ENCODE results near the gene CERK. TPM values are rescaled to one million over a fixed set of nuclear protein-coding genes. Genes with fewer than 3 reads are reported as not detected.
A peak's percentile ranks its signal among the peaks of the same experiment; 100 is the strongest.

The CERK gene
- total and polyA plus RNA-seq, 2 of the 13 experiments (the other 11 are each of a cell fraction or from before 2014, with no cell fraction given), result 40.3 to 41.9 TPM

- TF ChIP-seq NR0B2 (CRISPR knock-in tag; IDR thresholded peaks at IDR 0.05), result peak; percentile 75; the same call in 1 of the 2 replicates
- TF ChIP-seq KLF16 (CRISPR knock-in tag; IDR thresholded peaks at IDR 0.05), result peak in 1 of 2 experiments; percentile 68; a peak in 1 of 4 replicates
- TF ChIP-seq ZNF34 (CRISPR knock-in tag; IDR thresholded peaks at IDR 0.05; ENCODE audit: borderline replicate concordance), result peak; percentile 95
- peak; percentile 98 for TF ChIP-seq TEAD3 (CRISPR knock-in tag; optimal IDR thresholded peaks at IDR 0.05; ENCODE audit: borderline replicate concordance)
- no peak for TF ChIP-seq EEA1 (CRISPR knock-in tag; IDR thresholded peaks at IDR 0.05; ENCODE audit: borderline replicate concordance)
- TF ChIP-seq ZFAT (CRISPR knock-in tag; conservative IDR thresholded peaks at IDR 0.05), result no peak
- peak; percentile 96 for TF ChIP-seq BHLHE40 (IDR thresholded peaks at IDR 0.05; ENCODE audit: low read length)
- TF ChIP-seq, protein P1, sequence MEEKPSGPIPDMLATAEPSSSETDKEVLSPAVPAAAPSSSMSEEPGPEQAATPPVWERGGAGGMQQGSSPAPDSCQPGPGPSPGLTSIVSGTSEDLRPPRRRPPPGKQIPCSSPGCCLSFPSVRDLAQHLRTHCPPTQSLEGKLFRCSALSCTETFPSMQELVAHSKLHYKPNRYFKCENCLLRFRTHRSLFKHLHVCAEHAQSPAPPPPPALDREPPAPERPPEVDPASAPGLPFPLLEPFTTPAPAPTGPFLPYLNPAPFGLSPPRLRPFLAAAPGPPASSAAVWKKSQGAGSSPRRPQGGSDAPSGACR (CRISPR knock-in tag; IDR thresholded peaks at IDR 0.05), result peak; percentile 84; the same call in 1 of the 2 replicates
- no peak for TF ChIP-seq ZNF777 (CRISPR knock-in tag; IDR thresholded peaks at IDR 0.05)
- TF ChIP-seq SIX4 (CRISPR knock-in tag; IDR thresholded peaks at IDR 0.05), result no peak
- TF ChIP-seq ZNF282 (IDR thresholded peaks at IDR 0.05; ENCODE audit: partially characterized antibody), result no peak
- TF ChIP-seq NR2F1 (CRISPR knock-in tag; IDR thresholded peaks at IDR 0.05), result peak; percentile 73 to 87
- TF ChIP-seq ZBTB8A (CRISPR knock-in tag; IDR thresholded peaks at IDR 0.05; ENCODE audit: borderline replicate concordance, low read depth), result no peak; the same call in 1 of the 2 replicates
- TF ChIP-seq GLI4 (CRISPR knock-in tag; IDR thresholded peaks at IDR 0.05; ENCODE audit: borderline replicate concordance), result peak; percentile 55; the same call in 1 of the 2 replicates
- TF ChIP-seq HHEX (CRISPR knock-in tag; IDR thresholded peaks at IDR 0.05), result peak; percentile 42
- no peak for TF ChIP-seq FIP1L1 (IDR thresholded peaks at IDR 0.05; ENCODE audit: borderline replicate concordance, insufficient read depth, low read depth, low read length)
- no peak for TF ChIP-seq PRPF4 (IDR thresholded peaks at IDR 0.05; ENCODE audit: low read depth, low read length, poor library complexity, severe bottlenecking)
- TF ChIP-seq TGIF2 (CRISPR knock-in tag; IDR thresholded peaks at IDR 0.05), result peak; percentile 94
- peak; percentile 97 for TF ChIP-seq PITX1 (CRISPR knock-in tag; IDR thresholded peaks at IDR 0.05)
- no peak for TF ChIP-seq ZMYM2 (CRISPR knock-in tag; IDR thresholded peaks at IDR 0.05)
- peak; percentile 42; the same call in 1 of the 2 replicates for TF ChIP-seq ZNF629 (CRISPR knock-in tag; conservative IDR thresholded peaks at IDR 0.05)
- peak; percentile 79; the same call in 1 of the 2 replicates for TF ChIP-seq ZNF691 (CRISPR knock-in tag; IDR thresholded peaks at IDR 0.05; ENCODE audit: borderline replicate concordance, low read depth)
- peak; percentile 90 for TF ChIP-seq KDM2A (CRISPR knock-in tag; IDR thresholded peaks at IDR 0.05; ENCODE audit: borderline replicate concordance, low read depth)
- 0 out of 2 replicates have a peak, but pooled peaks have one; percentile 65 for TF ChIP-seq KDM1A (CRISPR knock-in tag; IDR thresholded peaks at IDR 0.05)
Measured at GRCh38 chr22:46731246-46732040, 6.6 kb downstream of the CERK start (continued).

Measured in HepG2 (cell line).